Activated naive CD4-positive, alpha-beta T cell treated with anti-CD3 and anti-CD28 coated beads, Interleukin-2, amount 10 ng/mL, durations not matched to agents 7 days and 5 days (primary cell): ENCODE measurements around the gene RAB14.

Experiments
- CTCF ChIA-PET: fragments of 350-600 bp; sonication (Branson Sonifier 250); formaldehyde crosslinking; loops from one replicate; lab custom pipeline; 2021; ENCODE audit warnings: antibody characterized with exemption; lab: Charles Lee
- DNase-seq: peaks from one replicate; pipeline ENCODE4 v3.0.0-alpha.2; 2020
- H3K27ac Mint-ChIP-seq: one replicate; pipeline ENCODE4 v1.8.0; 2021; ENCODE audit warnings: mild to moderate bottlenecking, moderate library complexity, mixed read lengths
- H3K27me3 Mint-ChIP-seq: one replicate; pipeline ENCODE4 v1.8.0; 2021; ENCODE audit warnings: mild to moderate bottlenecking, mixed read lengths
- H3K36me3 Mint-ChIP-seq: one replicate; pipeline ENCODE4 v1.8.0; 2021; ENCODE audit warnings: mixed read lengths
- H3K4me1 Mint-ChIP-seq: one replicate; pipeline ENCODE4 v1.8.0; 2021; ENCODE audit warnings: mixed read lengths
- H3K4me3 Mint-ChIP-seq: one replicate; pipeline ENCODE4 v1.8.0; 2021; ENCODE audit warnings: mild to moderate bottlenecking, moderate library complexity, mixed read lengths
- H3K9me3 Mint-ChIP-seq: one replicate; pipeline ENCODE4 v1.8.0; 2021; ENCODE audit warnings: mixed read lengths

RAB14 gene

DNA sequence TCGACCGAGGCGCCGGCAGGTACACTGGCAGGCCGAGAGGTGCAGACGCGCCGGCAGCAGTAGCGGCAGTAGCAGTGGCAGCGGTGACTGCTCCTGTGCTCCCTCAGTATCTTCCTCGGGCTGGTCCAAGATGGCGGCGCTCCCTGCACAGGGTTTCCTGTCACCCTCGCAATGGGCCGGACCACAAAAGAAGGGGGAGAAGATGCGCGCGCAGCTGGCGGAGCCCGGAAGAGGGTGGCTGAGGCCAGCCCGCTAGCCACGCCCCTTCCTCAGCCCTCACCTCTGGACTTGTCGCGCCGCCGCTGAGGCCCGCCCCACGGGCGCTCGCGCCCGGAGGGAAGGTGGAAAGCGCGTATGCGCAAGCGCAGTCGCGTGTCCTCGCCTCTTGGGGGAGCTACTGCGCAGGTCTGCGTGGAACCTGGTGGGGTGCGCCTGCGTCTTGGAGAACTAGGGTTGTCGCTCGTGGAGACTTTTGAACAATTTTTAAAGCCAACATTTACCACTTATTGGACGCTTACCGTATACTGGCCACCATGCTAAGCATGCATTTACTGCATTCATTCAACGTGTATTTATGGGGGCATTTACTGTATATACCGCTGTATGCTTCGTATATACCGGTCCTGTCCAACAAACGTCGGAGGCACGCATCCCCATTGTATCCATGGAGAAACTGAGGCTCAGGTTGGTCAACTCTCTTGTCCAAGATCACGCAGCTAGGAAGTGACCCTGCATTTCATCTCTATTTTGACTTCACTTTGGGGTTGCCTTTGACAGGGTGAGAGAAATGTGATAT, at the start of gene RAB14:
Gene RAB14 (minus strand): TSS at position 132 of the 796 bp plus-strand sequence. CDS start 8,457 bp downstream, outside the sequence.
- Mint-ChIP-seq H3K36me3 (peaks cover 13% of the 10 kb centered on the region), H3K4me3 (peak within 1 kb of the TSS; percentile 95), H3K27ac (peak within 1 kb of the TSS; percentile 96), H3K4me1 (peaks cover 59% of the 10 kb centered on the region), H3K27me3 (peaks cover 11% of the 10 kb centered on the region), H3K9me3 (no peaks in the 10 kb centered on the region)
- CTCF ChIA-PET, result interaction anchor here (0.8 to 1.9 kb wide), 4 partner anchors 9 to 118 kb away, joined by 3 to 9 read pairs (median 5); no protein-coding TSS in a partner anchor
- peak; percentile 100 for DNase-seq

- peaks cover 4% of the 10 kb centered on the region for H3K27me3 Mint-ChIP-seq
- no peaks in the 10 kb centered on the region for H3K4me1 Mint-ChIP-seq
- H3K4me3 Mint-ChIP-seq, result no peak overlapping the region
- no peak for DNase-seq
- H3K27ac Mint-ChIP-seq, result no peak overlapping the region
- H3K36me3 Mint-ChIP-seq, result no peaks in the 10 kb centered on the region
- H3K9me3 Mint-ChIP-seq, result no peaks in the 10 kb centered on the region
- CTCF ChIA-PET, result interaction anchor here (0.6 kb wide), 1 partner anchor 152 kb away, joined by 3 read pairs; no protein-coding TSS in a partner anchor
These were observed 47.9 kb upstream of the RAB14 start for GRCh38 chr9:121249563-121249962.

- no peaks in the 10 kb centered on the region for H3K36me3 Mint-ChIP-seq
- no peak overlapping the region for H3K4me3 Mint-ChIP-seq
- H3K9me3 Mint-ChIP-seq, result no peaks in the 10 kb centered on the region
- H3K4me1 Mint-ChIP-seq, result no peaks in the 10 kb centered on the region
- DNase-seq, result no peak
- H3K27me3 Mint-ChIP-seq, result no peaks in the 10 kb centered on the region
- no peak overlapping the region for H3K27ac Mint-ChIP-seq
- CTCF ChIA-PET, result interaction anchor here (2.7 kb wide), 1 partner anchor 24 kb away, joined by 8 read pairs; no protein-coding TSS in a partner anchor
These were observed 45.3 kb upstream of the RAB14 start for GRCh38 chr9:121246821-121247561.

GRCh38 chr9:121242959-121243346, 41.3 kb upstream of the RAB14 start:
- Mint-ChIP-seq H3K4me1 (no peaks in the 10 kb centered on the region), H3K27me3 (no peaks in the 10 kb centered on the region), H3K9me3 (no peaks in the 10 kb centered on the region), H3K27ac (no peak overlapping the region), H3K36me3 (no peaks in the 10 kb centered on the region), H3K4me3 (no peak overlapping the region)
- CTCF ChIA-PET, result no interaction called here
- DNase-seq, result no peak

DNA sequence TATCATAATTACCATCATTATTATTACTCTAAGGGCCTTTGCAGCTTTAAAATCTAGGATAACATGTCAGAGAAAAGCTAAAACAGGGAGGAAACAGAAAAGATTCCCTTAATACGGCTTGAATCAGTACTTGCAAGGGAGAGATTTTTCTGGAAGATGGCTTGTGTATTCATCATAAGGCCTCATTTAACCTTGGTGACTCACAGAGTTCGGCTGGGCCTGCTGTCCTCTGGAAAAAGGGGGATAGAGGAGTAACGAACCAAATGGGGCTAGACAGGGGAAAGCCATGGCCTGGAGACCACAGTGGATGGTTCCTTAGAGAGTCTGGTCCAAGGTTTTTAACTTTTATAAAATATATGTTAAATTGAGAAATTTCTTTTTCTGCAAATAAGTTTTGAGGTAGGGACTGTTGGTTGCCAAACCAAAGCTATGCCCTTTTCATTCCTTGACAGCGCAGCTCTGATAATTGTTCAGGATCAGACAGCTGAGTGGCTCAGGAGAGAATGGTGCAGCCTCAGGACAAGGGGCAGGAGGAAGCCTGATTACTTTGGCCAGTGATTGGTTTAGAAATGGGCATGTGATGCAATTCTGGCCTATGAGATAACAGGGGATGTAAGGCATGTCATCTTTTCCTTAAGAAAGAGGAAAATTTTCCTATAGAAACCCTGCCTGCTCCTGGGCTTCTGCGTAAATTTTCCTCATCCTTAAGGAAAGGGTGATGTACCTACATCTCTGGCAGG, 40.7 kb upstream of the RAB14 start:
- Mint-ChIP-seq H3K27me3 (no peaks in the 10 kb centered on the region), H3K27ac (no peak overlapping the region), H3K9me3 (no peaks in the 10 kb centered on the region), H3K4me3 (no peak overlapping the region), H3K4me1 (no peaks in the 10 kb centered on the region), H3K36me3 (no peaks in the 10 kb centered on the region)
- no peak for DNase-seq
- CTCF ChIA-PET, result no interaction called here

DNA sequence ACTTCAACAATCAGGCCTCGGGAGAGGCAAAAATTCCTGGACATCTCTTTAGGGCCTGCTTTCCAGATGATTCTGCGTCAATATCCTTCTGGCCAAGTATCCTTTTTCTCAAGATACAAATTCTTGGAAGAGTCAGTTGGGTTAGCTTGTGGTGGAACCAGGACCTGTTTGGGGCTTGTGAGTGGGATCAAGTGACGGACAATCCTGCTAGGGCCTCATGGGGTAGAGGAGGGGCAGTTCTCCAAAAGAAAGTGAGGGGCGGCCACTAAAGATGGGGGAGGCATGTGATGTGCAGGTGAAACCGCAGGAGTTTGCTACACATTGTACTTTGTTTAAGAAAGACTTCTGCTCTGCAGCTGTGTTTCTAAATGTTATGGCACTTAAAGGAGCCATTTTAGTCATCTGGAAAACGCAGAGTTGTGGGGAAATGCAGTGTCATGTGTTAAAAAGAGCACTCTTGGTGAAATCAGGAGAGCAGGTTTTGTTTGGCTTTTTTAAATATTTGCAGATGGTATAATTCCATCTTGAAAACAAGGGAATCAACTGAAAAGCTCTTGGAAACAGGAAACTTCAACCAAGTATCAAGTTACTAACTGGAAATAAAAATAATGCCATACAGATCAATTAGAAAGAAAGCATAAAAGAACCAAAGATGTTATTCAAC, 38.9 kb upstream of the RAB14 start:
- CTCF ChIA-PET, result interaction anchor here (0.8 kb wide), 1 partner anchor 226 kb away, joined by 3 read pairs; no protein-coding TSS in a partner anchor
- Mint-ChIP-seq H3K4me1 (no peaks in the 10 kb centered on the region), H3K4me3 (no peak overlapping the region), H3K36me3 (no peaks in the 10 kb centered on the region), H3K9me3 (no peaks in the 10 kb centered on the region), H3K27me3 (no peaks in the 10 kb centered on the region), H3K27ac (no peak overlapping the region)
- DNase-seq, result no peak

- Mint-ChIP-seq H3K27ac (no peak overlapping the region), H3K36me3 (no peaks in the 10 kb centered on the region), H3K9me3 (no peaks in the 10 kb centered on the region), H3K27me3 (no peaks in the 10 kb centered on the region), H3K4me1 (no peaks in the 10 kb centered on the region), H3K4me3 (no peak overlapping the region)
- CTCF ChIA-PET, result no interaction called here
- DNase-seq, result no peak
These were observed 38.2 kb upstream of the RAB14 start for GRCh38 chr9:121239851-121240250.

DNA sequence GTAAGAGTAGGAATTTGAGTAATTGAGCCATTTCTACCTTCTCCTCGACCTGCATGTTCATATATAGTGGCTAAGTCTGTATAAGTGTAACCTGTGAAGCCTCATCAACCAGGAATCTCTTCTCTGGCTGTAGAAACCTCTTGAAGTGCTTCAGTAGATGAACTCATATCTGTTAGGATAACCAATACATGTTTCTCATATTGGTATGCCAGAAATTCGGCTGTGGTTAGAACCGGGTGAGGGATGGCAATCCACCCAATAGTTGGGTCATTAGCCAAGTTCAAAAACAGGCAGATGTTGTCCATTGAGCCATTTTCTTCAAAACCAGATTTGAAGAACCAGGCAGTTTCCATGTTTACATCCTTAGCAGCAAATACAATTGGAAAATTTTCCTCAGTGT, 37.4 kb upstream of the RAB14 start:
- no peak for DNase-seq
- no peak overlapping the region for H3K4me3 Mint-ChIP-seq
- H3K4me1 Mint-ChIP-seq, result no peaks in the 10 kb centered on the region
- no peak overlapping the region for H3K27ac Mint-ChIP-seq
- H3K27me3 Mint-ChIP-seq, result no peaks in the 10 kb centered on the region
- no peaks in the 10 kb centered on the region for H3K36me3 Mint-ChIP-seq
- no peaks in the 10 kb centered on the region for H3K9me3 Mint-ChIP-seq
- CTCF ChIA-PET, result no interaction called here

DNA sequence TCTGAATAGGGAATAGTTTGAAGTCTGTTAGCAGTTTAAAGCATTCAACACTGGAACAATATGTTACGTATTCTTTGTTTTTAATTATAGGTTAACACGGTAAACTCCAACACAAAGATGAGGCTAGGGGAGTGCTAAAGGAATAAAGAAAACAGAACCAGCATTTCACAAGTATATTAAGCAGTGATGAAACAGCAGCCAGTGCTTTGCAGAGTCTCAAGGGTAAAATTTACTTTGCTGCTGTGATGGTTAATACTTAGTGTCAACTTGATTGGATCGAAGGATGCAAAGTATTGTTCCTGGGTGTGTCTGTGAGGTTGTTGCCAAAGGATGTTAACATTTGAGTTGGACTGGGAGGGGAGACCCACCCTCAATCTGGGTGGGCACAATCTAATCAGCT, 36.2 kb upstream of the RAB14 start:
- no peak for DNase-seq
- no peak overlapping the region for H3K4me3 Mint-ChIP-seq
- H3K27ac Mint-ChIP-seq, result no peak overlapping the region
- no peaks in the 10 kb centered on the region for H3K36me3 Mint-ChIP-seq
- H3K9me3 Mint-ChIP-seq, result no peaks in the 10 kb centered on the region
- H3K4me1 Mint-ChIP-seq, result no peaks in the 10 kb centered on the region
- CTCF ChIA-PET, result interaction anchor here (1.6 kb wide), 1 partner anchor 15 kb away, joined by 3 read pairs; no protein-coding TSS in a partner anchor
- no peaks in the 10 kb centered on the region for H3K27me3 Mint-ChIP-seq

DNA sequence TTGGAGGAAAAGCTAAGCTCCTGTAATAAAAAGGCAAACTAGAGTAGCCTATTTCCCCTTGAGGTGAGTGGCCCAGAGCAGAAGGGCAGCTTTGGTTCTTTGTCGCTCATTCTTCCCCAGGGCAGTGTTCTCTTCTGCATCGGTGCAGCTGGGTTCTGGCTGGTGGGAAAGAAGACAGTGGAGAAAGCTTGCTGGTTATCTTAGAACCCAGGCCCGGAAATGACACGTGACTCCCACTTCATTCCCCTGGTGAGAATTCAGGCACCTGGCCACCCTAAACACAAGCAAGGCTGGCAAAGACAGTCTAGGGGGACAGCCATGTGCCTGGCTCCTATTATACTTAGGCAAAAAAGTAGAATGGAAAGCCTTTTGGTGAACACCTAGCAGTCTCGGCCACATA, 33.8 kb upstream of the RAB14 start:
- no peaks in the 10 kb centered on the region for H3K36me3 Mint-ChIP-seq
- no peak for DNase-seq
- CTCF ChIA-PET, result no interaction called here
- no peaks in the 10 kb centered on the region for H3K27me3 Mint-ChIP-seq
- H3K4me3 Mint-ChIP-seq, result no peak overlapping the region
- H3K4me1 Mint-ChIP-seq, result no peaks in the 10 kb centered on the region
- H3K9me3 Mint-ChIP-seq, result no peaks in the 10 kb centered on the region
- H3K27ac Mint-ChIP-seq, result no peak overlapping the region

- H3K9me3 Mint-ChIP-seq, result no peaks in the 10 kb centered on the region
- H3K4me1 Mint-ChIP-seq, result no peaks in the 10 kb centered on the region
- H3K27me3 Mint-ChIP-seq, result no peaks in the 10 kb centered on the region
- H3K4me3 Mint-ChIP-seq, result no peak overlapping the region
- DNase-seq, result no peak
- H3K36me3 Mint-ChIP-seq, result no peaks in the 10 kb centered on the region
- CTCF ChIA-PET, result interaction anchor here (1.4 kb wide), 1 partner anchor 22 kb away, joined by 3 read pairs; no protein-coding TSS in a partner anchor
- H3K27ac Mint-ChIP-seq, result no peak overlapping the region
These were observed 33.1 kb upstream of the RAB14 start for GRCh38 chr9:121234832-121235161.

DNA sequence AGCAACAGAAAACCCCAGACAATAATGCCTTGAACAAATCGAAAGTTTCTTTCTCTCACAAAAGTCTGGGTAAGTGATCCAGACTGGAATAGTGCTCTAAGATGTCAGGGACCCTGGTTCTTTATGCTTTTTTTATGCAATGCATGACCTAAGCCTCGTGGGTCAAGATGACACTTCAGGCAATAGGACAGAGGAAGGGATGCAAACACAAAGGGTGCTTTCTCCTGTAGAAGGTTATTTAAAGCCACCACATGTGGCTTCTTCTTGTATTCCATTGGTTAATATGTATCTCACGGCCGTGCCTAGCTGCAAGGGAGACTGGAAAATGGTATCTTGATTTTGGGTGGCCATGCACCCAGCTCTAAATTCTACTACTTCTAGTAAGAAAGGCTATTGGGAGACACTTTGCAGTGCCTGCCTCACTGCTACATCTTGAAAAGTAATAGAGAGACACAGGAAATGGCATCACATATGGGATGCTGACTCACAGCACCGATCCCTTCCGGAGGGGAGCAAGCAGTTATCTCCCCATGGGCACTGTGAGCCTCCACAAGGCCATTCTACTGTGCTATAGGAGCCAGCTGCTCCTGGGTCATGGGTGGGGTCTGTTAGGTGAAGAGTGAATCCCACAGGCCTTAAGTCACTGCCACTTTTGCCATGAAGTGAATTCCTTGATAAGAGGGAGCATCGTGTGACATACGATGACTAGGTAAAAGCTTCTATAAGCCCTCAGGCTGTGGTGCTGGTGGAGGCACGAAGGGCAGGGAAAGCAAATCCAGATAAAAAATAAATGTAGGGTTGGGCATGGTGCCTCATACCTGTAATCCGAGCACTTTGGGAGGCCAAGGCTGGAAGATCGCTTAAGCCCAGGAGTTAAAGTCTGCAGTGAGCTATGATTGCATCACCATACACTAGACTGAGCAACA, 32.5 kb upstream of the RAB14 start:
- Mint-ChIP-seq H3K27me3 (no peaks in the 10 kb centered on the region), H3K27ac (no peak overlapping the region), H3K9me3 (no peaks in the 10 kb centered on the region), H3K4me3 (no peak overlapping the region), H3K4me1 (no peaks in the 10 kb centered on the region), H3K36me3 (no peaks in the 10 kb centered on the region)
- CTCF ChIA-PET, result interaction anchor here (1.4 kb wide), 1 partner anchor 21 kb away, joined by 3 read pairs; no protein-coding TSS in a partner anchor
- DNase-seq, result no peak

GRCh38 chr9:121232251-121232650, 30.6 kb upstream of the RAB14 start:
- Mint-ChIP-seq H3K27me3 (no peaks in the 10 kb centered on the region), H3K4me3 (no peak overlapping the region), H3K27ac (no peak overlapping the region), H3K36me3 (no peaks in the 10 kb centered on the region), H3K4me1 (no peaks in the 10 kb centered on the region), H3K9me3 (no peaks in the 10 kb centered on the region)
- DNase-seq, result no peak
- CTCF ChIA-PET, result interaction anchor here (1.1 to 4.0 kb wide), 2 partner anchors 10 to 19 kb away, joined by 3 to 13 read pairs; no protein-coding TSS in a partner anchor
